HCT116 (cell line): ENCODE results near the gene SERPIND1. TPM values are rescaled to one million over a fixed set of nuclear protein-coding genes. Genes with fewer than 3 reads are reported as not detected.

Experiments used
- ATAC-seq: fragments of 200-7000 bp; cut with Tn5 transposase; 2 replicates; pipeline ENCODE4 v1.9.1; 2020; ENCODE audit warnings: mild to moderate bottlenecking, moderate library complexity
- BruUV-seq: library from RNA; stranded (reverse); fragments of 400-500 nt; replicated peaks from 2 replicates; lab custom pipeline; 2021; lab: Mats Ljungman, UMichigan
- CTCF ChIA-PET: fragments of 300-600 bp; sonication (Branson Sonifier 250); formaldehyde crosslinking; loops from one replicate; lab custom pipeline; 2021; ENCODE audit warnings: antibody characterized with exemption; lab: Charles Lee
- POLR2A ChIA-PET: fragments of 300-600, 350-600 bp; sonication (Branson Sonifier 250); formaldehyde crosslinking; loops from one replicate; lab custom pipeline; 2021; ENCODE audit warnings: antibody characterized with exemption; lab: Charles Lee
- RAD21 ChIA-PET, 2 experiments: fragments of 300-600 bp; sonication (Branson Sonifier 250); formaldehyde crosslinking; loops; one replicate each; lab custom pipeline; 2023; ENCODE audit warnings: low total read pairs in 2 of 2; ENCODE audit not compliant: uncharacterized antibody in 2 of 2, unreplicated experiment in 2 of 2, low non-redundant PET in 1 of 2; lab: Charles Lee
- DNase-seq: peaks from one replicate; pipeline ENCODE4 v3.0.0-alpha.2; 2010; ENCODE audit warnings: low read depth, low spot score
- H2AFZ ChIP-seq: fragments of 200-600 bp; shearing (Covaris generic), sonication (generic); 2 replicates; pipeline ENCODE4 v1.6.1; 2017; ENCODE audit warnings: low read depth, mixed run types, mixed read lengths, antibody characterized with exemption, low read length; ENCODE audit not compliant: poor library complexity, severe bottlenecking
- H3K27ac ChIP-seq: 2 replicates; pipeline ENCODE4 v1.5.1; 2012; ENCODE audit warnings: low read depth, low read length
- H3K27me3 ChIP-seq: fragments of 200-600 bp; sonication (generic); 2 replicates; pipeline ENCODE4 v1.6.1; 2016; ENCODE audit warnings: mixed run types, low read length, mixed read lengths; ENCODE audit not compliant: insufficient read depth
- H3K36me3 ChIP-seq, 2 experiments: fragments of 200-500 bp in 1 of 2; fragments of 200-600 bp in 1 of 2; sonication (Bioruptor generic) in 1 of 2; sonication (generic) in 1 of 2; 2 replicates each; pipeline versions ENCODE4 v1.5.1 to v1.6.1; 2014 to 2016; ENCODE audit warnings: low read length in 2 of 2, inconsistent platforms in 1 of 2, mixed read lengths in 1 of 2, mixed run types in 1 of 2; ENCODE audit not compliant: insufficient read depth in 2 of 2, control insufficient read depth in 1 of 2
- H3K4me1 ChIP-seq, 2 experiments: fragments of 200-600 bp in 1 of 2; sonication (generic) in 1 of 2; 2 replicates each; pipeline versions ENCODE4 v1.5.1 to v1.6.1; 2012 to 2017; ENCODE audit warnings: low read length in 2 of 2, inconsistent platforms in 1 of 2, mild to moderate bottlenecking in 1 of 2, mixed read lengths in 1 of 2, mixed run types in 1 of 2, moderate library complexity in 1 of 2; ENCODE audit not compliant: insufficient read depth in 2 of 2, control insufficient read depth in 1 of 2
- H3K4me2 ChIP-seq: fragments of 200-600 bp; sonication (generic); 2 replicates; pipeline ENCODE4 v1.6.1; 2017; ENCODE audit warnings: mixed run types, low read length, mixed read lengths
- H3K4me3 ChIP-seq, 2 experiments: fragments of 200-600 bp in 1 of 2; sonication (generic) in 1 of 2; replicated peaks in 1 of 2; 2 replicates each; pipeline ENCODE4 v1.5.1; 2011 to 2016; ENCODE audit warnings: low read length in 2 of 2, control low read depth in 1 of 2, low read depth in 1 of 2, mild to moderate bottlenecking in 1 of 2, mixed read lengths in 1 of 2, mixed run types in 1 of 2
- H3K79me2 ChIP-seq: fragments of 200-600 bp; sonication (generic); 2 replicates; pipeline ENCODE4 v1.6.1; 2017; ENCODE audit warnings: mild to moderate bottlenecking, mixed run types, low read length, moderate library complexity, mixed read lengths; ENCODE audit not compliant: insufficient read depth
- H3K9ac ChIP-seq: fragments of 200-600 bp; sonication (generic); 2 replicates; pipeline ENCODE4 v1.6.1; 2016; ENCODE audit warnings: low read length, mixed read lengths
- H3K9me2 ChIP-seq: fragments of 200-600 bp; sonication (generic), shearing (Covaris generic); 2 replicates; pipeline ENCODE4 v1.6.1; 2017; ENCODE audit warnings: mixed run types, mild to moderate bottlenecking, moderate library complexity; ENCODE audit not compliant: insufficient read depth
- H3K9me3 ChIP-seq, 2 experiments: fragments of 200-500 bp in 1 of 2; fragments of 200-600 bp in 1 of 2; sonication (Bioruptor generic) in 1 of 2; sonication (generic) in 1 of 2; 2 replicates each; pipeline ENCODE4 v1.6.1; 2014 to 2017; ENCODE audit warnings: low read length in 2 of 2, mixed read lengths in 2 of 2, inconsistent platforms in 1 of 2, low read depth in 1 of 2, mild to moderate bottlenecking in 1 of 2, mixed run types in 1 of 2, moderate library complexity in 1 of 2; ENCODE audit not compliant: control insufficient read depth in 1 of 2, insufficient read depth in 1 of 2
- H4K20me1 ChIP-seq: fragments of 200-600 bp; sonication (generic), shearing (Covaris generic); 2 replicates; pipeline ENCODE4 v1.6.1; 2017; ENCODE audit warnings: mixed run types, mild to moderate bottlenecking, moderate library complexity; ENCODE audit not compliant: insufficient read depth
- CBX3 ChIP-seq: IDR thresholded peaks from 2 replicates; pipeline ENCODE4 v1.6.1; 2012; ENCODE audit warnings: low read depth
- CEBPB ChIP-seq: IDR thresholded peaks from 2 replicates; pipeline ENCODE4 v1.6.1; 2012; ENCODE audit warnings: low read depth
- EGR1 ChIP-seq: IDR thresholded peaks from 2 replicates; pipeline ENCODE4 v1.6.1; 2012; ENCODE audit warnings: low read depth
- ELF1 ChIP-seq: IDR thresholded peaks from 2 replicates; pipeline ENCODE4 v1.6.1; 2012; ENCODE audit warnings: low read depth, borderline replicate concordance
- EZH2phosphoT487 ChIP-seq: fragments of 200-600 bp; IDR thresholded peaks from 2 replicates; pipeline ENCODE4 v1.6.1; 2018; ENCODE audit warnings: antibody characterized with exemption, borderline replicate concordance
- JUND ChIP-seq: IDR thresholded peaks from 2 replicates; pipeline ENCODE4 v1.6.1; 2012
- MAX ChIP-seq: IDR thresholded peaks from 2 replicates; pipeline ENCODE4 v1.6.1; 2012
- POLR2A ChIP-seq: IDR thresholded peaks from 2 replicates; pipeline ENCODE4 v1.7.0; 2011; ENCODE audit warnings: borderline replicate concordance; ENCODE audit not compliant: insufficient read depth, insufficient read length; ENCODE audit errors: extremely low read depth
- POLR2AphosphoS5 ChIP-seq: IDR thresholded peaks from 2 replicates; pipeline ENCODE4 v1.6.1; 2011; ENCODE audit warnings: mild to moderate bottlenecking, low read depth, low read length, moderate library complexity
- RAD21 ChIP-seq: IDR thresholded peaks from 2 replicates; pipeline ENCODE4 v1.6.1; 2012; ENCODE audit warnings: low read depth, mild to moderate bottlenecking
- SIN3A ChIP-seq: IDR thresholded peaks from 2 replicates; pipeline ENCODE4 v1.6.1; 2012; ENCODE audit warnings: low read depth
- SP1 ChIP-seq: IDR thresholded peaks from 2 replicates; pipeline ENCODE4 v1.6.1; 2012; ENCODE audit warnings: low read depth
- SRF ChIP-seq: IDR thresholded peaks from 2 replicates; pipeline ENCODE4 v1.6.1; 2012; ENCODE audit warnings: low read depth
- TCF7L2 ChIP-seq: IDR thresholded peaks from 2 replicates; pipeline ENCODE4 v1.7.0; 2011; ENCODE audit warnings: borderline replicate concordance, inconsistent platforms; ENCODE audit not compliant: insufficient read depth, insufficient read length; ENCODE audit errors: extremely low read depth
- YY1 ChIP-seq: IDR thresholded peaks from 2 replicates; pipeline ENCODE4 v1.6.1; 2011; ENCODE audit warnings: low read length, low read depth, moderate library complexity, mild to moderate bottlenecking; ENCODE audit not compliant: insufficient replicate concordance; ENCODE audit errors: extremely low read depth
- ZNF274 ChIP-seq: fragments of 200-500 bp; sonication (Bioruptor generic); IDR thresholded peaks from 2 replicates; pipeline ENCODE4 v1.6.1; 2014; ENCODE audit warnings: mild to moderate bottlenecking, low read depth, low read length, inconsistent platforms
- intact Hi-C: fragments of 100-400 bp; cut with micrococcal nuclease; formaldehyde crosslinking; loops from 2 replicates; pipeline ENCODE4 v1.10.0; 2022
- total RNA-seq: library from RNA; stranded (reverse); gene quantifications from one replicate; pipeline ENCODE4 v1.2.1, GENCODE V29; 2021; ENCODE audit not compliant: unreplicated experiment
- TF ChIP-seq, protein P1 (sequence below): IDR thresholded peaks from 2 replicates; pipeline ENCODE4 v1.6.1; 2011; ENCODE audit warnings: mild to moderate bottlenecking, low read length, moderate library complexity; ENCODE audit not compliant: insufficient replicate concordance; ENCODE audit errors: extremely low read depth
- TF ChIP-seq, protein P2 (sequence below): IDR thresholded peaks from 2 replicates; pipeline ENCODE4 v1.6.1; 2012
- TF ChIP-seq, protein P3 (sequence below), 3 experiments: fragments of 200-600 bp in 1 of 3; sonication (generic) in 1 of 3; IDR thresholded peaks in 2 of 3; conservative IDR thresholded peaks in 1 of 3; 2 replicates each; pipeline ENCODE4 v1.5.1; 2012 to 2017; ENCODE audit warnings: low read depth in 2 of 3, low read length in 2 of 3, antibody characterized with exemption in 1 of 3, borderline replicate concordance in 1 of 3, control low read depth in 1 of 3, mild to moderate bottlenecking in 1 of 3, mixed read lengths in 1 of 3, mixed run types in 1 of 3, moderate library complexity in 1 of 3; ENCODE audit not compliant: insufficient read depth in 1 of 3
- TF ChIP-seq, protein P4 (sequence below): IDR thresholded peaks from 2 replicates; pipeline ENCODE4 v1.6.1; 2012; ENCODE audit warnings: low read depth

The SERPIND1 gene
- total RNA-seq, 1 experiment from 2014 or later, result 0.25 TPM

GRCh38 chr22:20764471-20764720 is 9.5 kb upstream of the SERPIND1 start:
- Histone ChIP-seq H3K9me2 (no peaks in the 10 kb centered on the region), H3K4me1 (no peaks in the 10 kb centered on the region; a peak in 1 of 4 replicates), H3K4me3 (no peak overlapping the region), H4K20me1 (no peaks in the 10 kb centered on the region), H3K9ac (no peak overlapping the region), H3K4me2 (no peak overlapping the region), H3K27me3 (no peaks in the 10 kb centered on the region), H3K9me3 (no peaks in the 10 kb centered on the region), H3K36me3 (peaks cover 6 to 15% of the 10 kb centered on the region in 2 experiments; a peak in 3 of 4 replicates), H2AFZ (no peak overlapping the region), H3K27ac (no peak overlapping the region), H3K79me2 (no peaks in the 10 kb centered on the region)
- ATAC-seq, result no peak
- POLR2A ChIA-PET, result no interaction called here
- intact Hi-C loops, result no loop called here
- CTCF ChIA-PET, result no interaction called here
- RAD21 ChIA-PET, result no interaction called here
- BruUV-seq, result no TSS peak
- TF ChIP-seq, protein P1, sequence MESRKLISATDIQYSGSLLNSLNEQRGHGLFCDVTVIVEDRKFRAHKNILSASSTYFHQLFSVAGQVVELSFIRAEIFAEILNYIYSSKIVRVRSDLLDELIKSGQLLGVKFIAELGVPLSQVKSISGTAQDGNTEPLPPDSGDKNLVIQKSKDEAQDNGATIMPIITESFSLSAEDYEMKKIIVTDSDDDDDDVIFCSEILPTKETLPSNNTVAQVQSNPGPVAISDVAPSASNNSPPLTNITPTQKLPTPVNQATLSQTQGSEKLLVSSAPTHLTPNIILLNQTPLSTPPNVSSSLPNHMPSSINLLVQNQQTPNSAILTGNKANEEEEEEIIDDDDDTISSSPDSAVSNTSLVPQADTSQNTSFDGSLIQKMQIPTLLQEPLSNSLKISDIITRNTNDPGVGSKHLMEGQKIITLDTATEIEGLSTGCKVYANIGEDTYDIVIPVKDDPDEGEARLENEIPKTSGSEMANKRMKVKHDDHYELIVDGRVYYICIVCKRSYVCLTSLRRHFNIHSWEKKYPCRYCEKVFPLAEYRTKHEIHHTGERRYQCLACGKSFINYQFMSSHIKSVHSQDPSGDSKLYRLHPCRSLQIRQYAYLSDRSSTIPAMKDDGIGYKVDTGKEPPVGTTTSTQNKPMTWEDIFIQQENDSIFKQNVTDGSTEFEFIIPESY, result no peak
- TF ChIP-seq POLR2AphosphoS5 (no peak), POLR2A (no peak), SIN3A (no peak), CBX3 (no peak), TCF7L2 (no peak), EZH2phosphoT487 (no peak), ELF1 (no peak), RAD21 (no peak), YY1 (no peak), JUND (no peak), ZNF274 (no peak), CEBPB (no peak), SRF (no peak), EGR1 (no peak), MAX (no peak), SP1 (no peak)
- TF ChIP-seq, protein P2, sequence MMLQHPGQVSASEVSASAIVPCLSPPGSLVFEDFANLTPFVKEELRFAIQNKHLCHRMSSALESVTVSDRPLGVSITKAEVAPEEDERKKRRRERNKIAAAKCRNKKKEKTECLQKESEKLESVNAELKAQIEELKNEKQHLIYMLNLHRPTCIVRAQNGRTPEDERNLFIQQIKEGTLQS, result no peak
- TF ChIP-seq, protein P3, sequence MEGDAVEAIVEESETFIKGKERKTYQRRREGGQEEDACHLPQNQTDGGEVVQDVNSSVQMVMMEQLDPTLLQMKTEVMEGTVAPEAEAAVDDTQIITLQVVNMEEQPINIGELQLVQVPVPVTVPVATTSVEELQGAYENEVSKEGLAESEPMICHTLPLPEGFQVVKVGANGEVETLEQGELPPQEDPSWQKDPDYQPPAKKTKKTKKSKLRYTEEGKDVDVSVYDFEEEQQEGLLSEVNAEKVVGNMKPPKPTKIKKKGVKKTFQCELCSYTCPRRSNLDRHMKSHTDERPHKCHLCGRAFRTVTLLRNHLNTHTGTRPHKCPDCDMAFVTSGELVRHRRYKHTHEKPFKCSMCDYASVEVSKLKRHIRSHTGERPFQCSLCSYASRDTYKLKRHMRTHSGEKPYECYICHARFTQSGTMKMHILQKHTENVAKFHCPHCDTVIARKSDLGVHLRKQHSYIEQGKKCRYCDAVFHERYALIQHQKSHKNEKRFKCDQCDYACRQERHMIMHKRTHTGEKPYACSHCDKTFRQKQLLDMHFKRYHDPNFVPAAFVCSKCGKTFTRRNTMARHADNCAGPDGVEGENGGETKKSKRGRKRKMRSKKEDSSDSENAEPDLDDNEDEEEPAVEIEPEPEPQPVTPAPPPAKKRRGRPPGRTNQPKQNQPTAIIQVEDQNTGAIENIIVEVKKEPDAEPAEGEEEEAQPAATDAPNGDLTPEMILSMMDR (IDR thresholded peaks at IDR 0.05 in 2 of 3, conservative IDR thresholded peaks at IDR 0.05 in 1 of 3; ENCODE audit: borderline replicate concordance in 1 of 3, insufficient read depth in 1 of 3, low read depth in 2 of 3, low read length in 2 of 3), result no peak
- TF ChIP-seq, protein P4, sequence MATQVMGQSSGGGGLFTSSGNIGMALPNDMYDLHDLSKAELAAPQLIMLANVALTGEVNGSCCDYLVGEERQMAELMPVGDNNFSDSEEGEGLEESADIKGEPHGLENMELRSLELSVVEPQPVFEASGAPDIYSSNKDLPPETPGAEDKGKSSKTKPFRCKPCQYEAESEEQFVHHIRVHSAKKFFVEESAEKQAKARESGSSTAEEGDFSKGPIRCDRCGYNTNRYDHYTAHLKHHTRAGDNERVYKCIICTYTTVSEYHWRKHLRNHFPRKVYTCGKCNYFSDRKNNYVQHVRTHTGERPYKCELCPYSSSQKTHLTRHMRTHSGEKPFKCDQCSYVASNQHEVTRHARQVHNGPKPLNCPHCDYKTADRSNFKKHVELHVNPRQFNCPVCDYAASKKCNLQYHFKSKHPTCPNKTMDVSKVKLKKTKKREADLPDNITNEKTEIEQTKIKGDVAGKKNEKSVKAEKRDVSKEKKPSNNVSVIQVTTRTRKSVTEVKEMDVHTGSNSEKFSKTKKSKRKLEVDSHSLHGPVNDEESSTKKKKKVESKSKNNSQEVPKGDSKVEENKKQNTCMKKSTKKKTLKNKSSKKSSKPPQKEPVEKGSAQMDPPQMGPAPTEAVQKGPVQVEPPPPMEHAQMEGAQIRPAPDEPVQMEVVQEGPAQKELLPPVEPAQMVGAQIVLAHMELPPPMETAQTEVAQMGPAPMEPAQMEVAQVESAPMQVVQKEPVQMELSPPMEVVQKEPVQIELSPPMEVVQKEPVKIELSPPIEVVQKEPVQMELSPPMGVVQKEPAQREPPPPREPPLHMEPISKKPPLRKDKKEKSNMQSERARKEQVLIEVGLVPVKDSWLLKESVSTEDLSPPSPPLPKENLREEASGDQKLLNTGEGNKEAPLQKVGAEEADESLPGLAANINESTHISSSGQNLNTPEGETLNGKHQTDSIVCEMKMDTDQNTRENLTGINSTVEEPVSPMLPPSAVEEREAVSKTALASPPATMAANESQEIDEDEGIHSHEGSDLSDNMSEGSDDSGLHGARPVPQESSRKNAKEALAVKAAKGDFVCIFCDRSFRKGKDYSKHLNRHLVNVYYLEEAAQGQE, result no peak
- DNase-seq, result no peak
